Neural progenitor cell (in vitro differentiated cells): Measurements from ENCODE around the gene FEM1B.

Source experiments
- CTCF ChIP-seq: fragments of 200-600 bp; sonication (generic); IDR thresholded peaks from 2 replicates; pipeline ENCODE4 v1.5.1; 2017; ENCODE audit warnings: antibody characterized with exemption, mild to moderate bottlenecking
- EZH2 ChIP-seq: fragments of 200-600 bp; sonication (generic); IDR thresholded peaks from 2 replicates; pipeline ENCODE4 v1.6.1; 2017; ENCODE audit warnings: antibody characterized with exemption, mild to moderate bottlenecking, moderate library complexity

- TF ChIP-seq EZH2 (no peak), CTCF (no peak)
These were observed 54.7 kb downstream of the FEM1B start for GRCh38 chr15:68332266-68332665.
